Upper lobe of left lung (tissue), 6 donors: ENCODE results near the gene UBD. TPM values are rescaled to one million over a fixed set of nuclear protein-coding genes. Genes with fewer than 3 reads are reported as not detected.
A peak's percentile ranks its signal among the peaks of the same experiment; 100 is the strongest.

Experiments
- ATAC-seq, 2 donors: fragments of 200-7000 bp; cut with Tn5 transposase; one replicate each; pipeline ENCODE4 v1.9.1; 2022; ENCODE audit warnings: mild to moderate bottlenecking in 2 of 2, moderate library complexity in 2 of 2; ENCODE audit not compliant: low FRiP score in 2 of 2
- DNase-seq, 2 donors: peaks; one replicate each; pipeline ENCODE4 v3.0.0-alpha.2; 2019 to 2020
- H3K27ac ChIP-seq, 4 donors: fragments of 200-600 bp; sonication (generic); one replicate each; pipeline ENCODE4 v1.5.1; 2016 to 2019
- H3K27me3 ChIP-seq, 4 donors: fragments of 200-600 bp; sonication (generic); one replicate each; pipeline ENCODE4 v1.5.1; 2017 to 2019
- H3K36me3 ChIP-seq, 4 donors: fragments of 200-600 bp; sonication (generic); one replicate each; pipeline ENCODE4 v1.5.1; 2016 to 2019
- H3K4me1 ChIP-seq, 4 donors: fragments of 200-600 bp; sonication (generic); one replicate each; pipeline ENCODE4 v1.5.1; 2018 to 2019
- H3K4me3 ChIP-seq, 4 donors: fragments of 200-600 bp; sonication (generic); one replicate each; pipeline ENCODE4 v1.5.1; 2017 to 2019; ENCODE audit warnings: mild to moderate bottlenecking in 2 of 4, moderate library complexity in 1 of 4
- H3K9me3 ChIP-seq, 4 donors: fragments of 200-600 bp; sonication (generic); one replicate each; pipeline ENCODE4 v1.5.1; 2018 to 2019
- CTCF ChIP-seq, 6 experiments: fragments of 450-650 bp in 4 of 6; fragments of 200-600 bp in 2 of 6; sonication (generic) in 2 of 6; IDR thresholded peaks; one replicate each; pipeline ENCODE4 v1.5.1; 2016 to 2019; ENCODE audit warnings: antibody characterized with exemption in 6 of 6
- EP300 ChIP-seq, 4 donors: sonication (generic); formaldehyde crosslinking; IDR thresholded peaks; one replicate each; pipeline ENCODE4 v1.5.1; 2017; ENCODE audit warnings: antibody characterized with exemption in 4 of 4, control low read depth in 2 of 4
- POLR2A ChIP-seq, 4 donors: fragments of 450-650 bp; IDR thresholded peaks; one replicate each; pipeline ENCODE4 v1.5.1; 2016 to 2017; ENCODE audit warnings: antibody characterized with exemption in 4 of 4, mild to moderate bottlenecking in 2 of 4
- POLR2AphosphoS5 ChIP-seq, 2 donors: sonication (generic); formaldehyde crosslinking; IDR thresholded peaks; one replicate each; pipeline ENCODE4 v1.5.1; 2017; ENCODE audit warnings: antibody characterized with exemption in 2 of 2
- WGBS, 2 donors: methylation state at CpG; one replicate each; pipeline ENCODE4 v1.1.5; 2017 to 2018; 5-methylcytosine and 5-hydroxymethylcytosine counted together
- total RNA-seq, 6 donors: library from RNA; depleted of rRNA in 4 of 6; stranded (reverse); fragments of >200 nt in 4 of 6; gene quantifications; one replicate each; pipeline versions ENCODE4 v1.1.0 to v1.2.1, GENCODE V29; 2016 to 2021
- donor health status: DM: no; HTN: no; CAD: no; lungs with moderate emphysema.
- donor health status: DM: no; HTN: yes; CAD: no; lungs with severe emphysema.

UBD gene
- total RNA-seq: 1 to 10 TPM in 2 of 6 donors, under 1 TPM in 2, not detected in 2; 0.76 to 3.6 (median 1.6) TPM

GRCh38 chr6:29559524-29560287 lies at the start of gene UBD:
Gene UBD, minus strand, starts transcription at chr6:29559732. Its CDS starts 31 bp downstream, at chr6:29559701.
- Histone ChIP-seq H3K4me1 (no peaks in the 10 kb centered on the region), H3K9me3 (no peaks in the 10 kb centered on the region), H3K27ac (no peak within 1 kb of the TSS), H3K27me3 (no peaks in the 10 kb centered on the region), H3K4me3 (no peak within 1 kb of the TSS), H3K36me3 (no peaks in the 10 kb centered on the region)
- DNase-seq (no peak), ATAC-seq (no peak)
- 70 to 71% methylated on average over 6 of the region's 6 CpGs for WGBS, 2 donors
- TF ChIP-seq POLR2AphosphoS5 (IDR thresholded peaks at IDR 0.05) (no peak), CTCF (IDR thresholded peaks at IDR 0.05) (no peak), POLR2A (IDR thresholded peaks at IDR 0.05) (no peak), EP300 (IDR thresholded peaks at IDR 0.05) (no peak)

GRCh38 chr6:29608131-29608530 lies 48.6 kb upstream of the UBD start:
- Histone ChIP-seq H3K9me3 (no peaks in the 10 kb centered on the region), H3K4me1 (no peaks in the 10 kb centered on the region), H3K27ac (no peak overlapping the region), H3K4me3 (no peak overlapping the region), H3K27me3 (no peaks in the 10 kb centered on the region), H3K36me3 (peaks cover 0 to 98% (median 50%) of the 10 kb centered on the region in 4 donors)
- DNase-seq (no peak), ATAC-seq (no peak)
- TF ChIP-seq POLR2AphosphoS5 (IDR thresholded peaks at IDR 0.05) (no peak), CTCF (IDR thresholded peaks at IDR 0.05) (no peak), EP300 (IDR thresholded peaks at IDR 0.05) (no peak), POLR2A (IDR thresholded peaks at IDR 0.05) (no peak)

GRCh38 chr6:29603930-29604329 lies 44.4 kb upstream of the UBD start:
- no peak overlapping the region for H3K27ac ChIP-seq
- whole genome bisulfite sequencing, 2 donors: 89 to 91% methylated on average over 2 of the region's 2 CpGs
- TF ChIP-seq POLR2A (IDR thresholded peaks at IDR 0.05) (no peak), CTCF (IDR thresholded peaks at IDR 0.05) (no peak), EP300 (IDR thresholded peaks at IDR 0.05) (no peak), POLR2AphosphoS5 (IDR thresholded peaks at IDR 0.05) (no peak)
- no peaks in the 10 kb centered on the region for H3K4me1 ChIP-seq
- H3K4me3 ChIP-seq: no peak overlapping the region
- H3K36me3 ChIP-seq: peaks cover 0 to 76% (median 40%) of the 10 kb centered on the region in 4 donors
- H3K9me3 ChIP-seq: no peaks in the 10 kb centered on the region
- no peak for ATAC-seq
- DNase-seq: no peak
- no peaks in the 10 kb centered on the region for H3K27me3 ChIP-seq

- no peak for ATAC-seq
- WGBS, 2 donors: 88 to 96% methylated on average over 11 of the region's 11 CpGs
Measured at GRCh38 chr6:29603456-29603855, 43.9 kb upstream of the UBD start.

More at GRCh38 chr6:29603456-29603855, 43.9 kb upstream of the UBD start:
- Histone ChIP-seq H3K36me3 (peaks cover 0 to 71% (median 36%) of the 10 kb centered on the region in 4 donors), H3K27ac (no peak overlapping the region), H3K4me1 (no peaks in the 10 kb centered on the region), H3K4me3 (no peak overlapping the region), H3K9me3 (no peaks in the 10 kb centered on the region), H3K27me3 (no peaks in the 10 kb centered on the region)
- TF ChIP-seq POLR2AphosphoS5 (IDR thresholded peaks at IDR 0.05): no peak
- TF ChIP-seq POLR2A (IDR thresholded peaks at IDR 0.05): no peak
- no peak for TF ChIP-seq EP300 (IDR thresholded peaks at IDR 0.05)
- TF ChIP-seq CTCF (IDR thresholded peaks at IDR 0.05): no peak
- DNase-seq: peak in 1 of 2 donors; percentile 61
